ENCODE measurements around the gene PLXNA4.

The PLXNA4 gene

GRCh38 chr7:132309102-132309805 is 267.0 kb downstream of the PLXNA4 start:
- no peak for DNase-seq (ENCODE audit: low spot score)

- no peak for DNase-seq (ENCODE audit: low spot score)
These were observed 268.8 kb downstream of the PLXNA4 start for GRCh38 chr7:132307465-132307864.

GRCh38 chr7:132300599-132301277 is 275.5 kb downstream of the PLXNA4 start:
- no peak for DNase-seq (ENCODE audit: low spot score)

GRCh38 chr7:132298790-132299189 is 277.5 kb downstream of the PLXNA4 start:
- DNase-seq (ENCODE audit: low spot score), result no peak

DNA sequence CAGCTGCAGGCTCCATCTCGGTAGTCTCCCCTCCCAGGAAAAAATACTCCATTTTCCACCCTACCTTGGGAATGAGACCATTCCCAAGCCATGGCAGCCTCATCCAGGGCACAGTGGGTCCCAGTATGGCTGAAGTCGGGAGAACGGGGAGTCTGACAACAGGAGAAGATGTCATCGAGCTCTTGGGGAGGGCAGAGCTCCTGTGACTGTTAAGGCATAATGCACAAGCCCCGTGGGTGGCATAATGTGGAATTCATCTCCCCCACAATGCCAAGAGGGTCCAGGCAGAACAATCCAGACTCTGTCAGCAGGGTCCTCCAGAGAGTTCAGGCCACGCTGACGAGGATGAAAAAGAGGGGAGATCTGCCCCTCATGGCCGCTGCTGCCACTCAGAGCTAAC is 279.4 kb downstream of the PLXNA4 start:
- DNase-seq (ENCODE audit: low spot score), result no peak

DNA sequence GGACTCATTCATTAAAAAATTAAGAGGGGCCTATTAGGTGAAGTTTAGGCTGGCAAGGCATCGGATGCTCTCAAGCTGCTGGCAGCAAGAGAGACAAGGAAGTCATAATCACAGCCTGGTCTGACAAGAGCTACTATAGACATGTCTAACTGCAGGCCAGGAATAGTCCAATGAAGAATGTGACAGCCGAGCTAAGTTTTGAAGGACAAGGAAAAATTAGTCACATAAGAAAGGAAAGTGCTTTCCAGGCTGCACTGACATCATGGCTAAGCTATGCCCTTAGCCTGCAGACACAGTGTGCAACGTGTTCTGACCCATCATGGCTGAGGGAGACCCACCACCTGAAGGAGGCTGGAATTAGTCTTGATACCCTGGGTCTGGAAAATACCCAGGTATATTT is 281.1 kb downstream of the PLXNA4 start:
- DNase-seq (ENCODE audit: low spot score), result no peak

GRCh38 chr7:132292803-132293202 is 283.5 kb downstream of the PLXNA4 start:
- DNase-seq (ENCODE audit: low spot score), result no peak

DNA sequence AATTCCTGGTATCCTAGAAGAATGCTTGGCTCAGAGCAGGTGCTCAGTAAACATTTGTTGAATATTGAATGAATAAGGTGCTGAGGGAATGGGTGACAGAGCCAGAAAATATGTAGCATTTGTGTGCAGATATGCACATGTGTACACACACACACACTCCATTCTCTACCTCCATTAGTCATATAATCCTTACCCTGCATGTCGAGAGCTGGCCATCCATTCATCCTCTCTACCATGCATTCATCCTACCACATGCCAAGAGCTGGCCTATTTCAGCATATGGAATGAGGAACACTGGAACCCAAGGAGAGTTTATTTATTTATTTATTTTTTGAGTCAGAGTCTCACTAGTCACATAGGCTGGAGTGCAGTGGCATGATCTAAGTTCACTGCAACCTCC is 284.8 kb downstream of the PLXNA4 start:
- DNase-seq (ENCODE audit: low spot score), result no peak

- no peak for DNase-seq (ENCODE audit: low spot score)
These were observed 286.2 kb downstream of the PLXNA4 start for GRCh38 chr7:132290021-132290420.

DNA sequence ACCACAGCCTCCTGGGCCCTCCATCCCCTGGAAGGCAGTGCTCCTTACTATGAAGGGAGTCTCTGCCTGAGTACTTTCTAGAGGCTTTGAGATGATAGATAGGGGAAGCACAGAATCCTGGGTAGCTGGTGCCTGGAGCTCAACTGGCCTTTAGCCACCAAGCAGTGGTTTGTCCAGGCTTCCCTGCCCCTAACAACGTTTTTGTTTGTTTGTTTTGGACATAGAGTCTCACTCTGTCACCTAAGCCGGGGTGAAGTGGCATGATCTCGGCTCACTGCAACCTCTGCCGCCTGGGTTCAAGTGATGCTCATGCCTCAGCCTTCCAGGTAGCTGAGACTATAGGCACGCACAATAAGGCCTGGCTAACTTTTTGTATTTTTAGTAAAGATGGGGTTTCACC is 289.4 kb downstream of the PLXNA4 start:
- no peak for DNase-seq (ENCODE audit: low spot score)

DNA sequence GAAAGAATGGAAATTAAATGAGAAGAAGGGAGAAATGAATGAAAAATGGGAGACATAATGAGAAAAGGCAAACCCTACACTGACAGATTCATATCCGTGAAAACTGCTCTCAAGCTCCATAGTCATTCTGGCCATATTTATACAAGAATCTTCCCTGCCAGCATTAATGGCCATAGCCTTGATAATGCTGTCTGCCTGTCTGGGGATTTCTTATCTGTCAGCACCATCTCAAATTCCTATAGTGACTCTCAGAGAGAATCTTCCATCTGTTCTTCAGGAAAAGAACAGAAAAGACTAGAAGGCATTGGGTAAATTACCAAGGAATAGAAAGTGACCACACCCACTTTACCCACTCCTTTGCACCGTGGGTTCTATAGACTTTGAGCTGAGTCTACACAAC is 295.9 kb downstream of the PLXNA4 start:
- no peak for DNase-seq (ENCODE audit: low spot score)

GRCh38 chr7:132279718-132280117 is 296.6 kb downstream of the PLXNA4 start:
- no peak for DNase-seq (ENCODE audit: low spot score)

GRCh38 chr7:132276976-132277725 is 299.1 kb downstream of the PLXNA4 start:
- peak; percentile 5 for DNase-seq (ENCODE audit: low spot score)

- no peak for DNase-seq (ENCODE audit: low spot score)
These were observed 300.0 kb downstream of the PLXNA4 start for GRCh38 chr7:132276234-132276630.

GRCh38 chr7:132275416-132276233 is 300.6 kb downstream of the PLXNA4 start:
- no peak for DNase-seq (ENCODE audit: low spot score)

DNA sequence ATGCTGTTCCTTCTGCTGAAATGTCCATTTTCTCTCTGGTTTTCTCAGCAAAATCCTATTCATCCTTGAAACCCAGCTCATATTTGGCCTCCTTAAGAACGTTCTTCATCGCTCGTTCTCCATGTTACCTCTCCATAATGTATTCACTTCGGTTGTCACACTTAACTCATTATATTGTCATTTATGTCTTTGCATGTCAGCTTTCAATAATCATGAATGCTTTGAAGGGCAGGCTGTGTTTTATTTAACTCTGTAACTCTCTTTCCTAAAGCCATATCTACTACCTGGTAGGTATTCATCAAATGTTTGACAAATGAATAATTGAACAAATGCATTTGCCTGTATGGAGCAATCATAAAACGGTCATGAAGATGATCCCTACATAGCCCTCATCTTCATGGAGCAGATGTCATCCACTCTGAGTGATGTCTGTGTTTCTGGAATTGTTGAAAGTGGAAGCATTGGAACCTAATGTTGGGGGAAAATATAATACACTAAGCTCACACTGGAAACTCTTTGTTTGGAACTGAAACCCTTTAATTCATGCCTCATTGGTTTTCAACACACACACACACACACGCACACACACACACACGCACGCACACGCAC is 303.4 kb downstream of the PLXNA4 start:
- no peak for DNase-seq (ENCODE audit: low spot score)

- no peak for DNase-seq (ENCODE audit: low spot score)
These were observed 305.8 kb downstream of the PLXNA4 start for GRCh38 chr7:132270517-132270916.

GRCh38 chr7:132269718-132270117 is 306.6 kb downstream of the PLXNA4 start:
- DNase-seq (ENCODE audit: low spot score), result no peak

DNA sequence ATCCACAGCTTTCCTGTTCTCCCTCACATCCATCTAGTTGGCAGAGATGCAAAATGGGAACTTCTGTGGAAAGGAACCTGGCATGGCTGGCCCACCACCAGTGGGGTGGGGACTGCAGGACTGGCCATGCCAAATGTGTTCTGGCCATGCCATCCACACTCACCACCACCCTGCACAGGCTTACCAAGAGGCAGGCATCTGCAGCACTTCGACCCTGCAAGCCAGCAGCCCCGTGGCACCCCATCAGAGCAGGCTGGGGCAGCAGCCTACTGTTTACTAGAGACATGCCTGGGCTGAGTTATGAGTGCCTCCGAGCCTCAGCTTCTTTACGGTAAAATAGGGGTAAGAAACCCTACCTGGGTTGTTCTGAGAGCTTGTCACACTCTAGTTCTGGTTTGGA is 313.1 kb downstream of the PLXNA4 start:
- no peak for DNase-seq (ENCODE audit: low spot score)

DNA sequence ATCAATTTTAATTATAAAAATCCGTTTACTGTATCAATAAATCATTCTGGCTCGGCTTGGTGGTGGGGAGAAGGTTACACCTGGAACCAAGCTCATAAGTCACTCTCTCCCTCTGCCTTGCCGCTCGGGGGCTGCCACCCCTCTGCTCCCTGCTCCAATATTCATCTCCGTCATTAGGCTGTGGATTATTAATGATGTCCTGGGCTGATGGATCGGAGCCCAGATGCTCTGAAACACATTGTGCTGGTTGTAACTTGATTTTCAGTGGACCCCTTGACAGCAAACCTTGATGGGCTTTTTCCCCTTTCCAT is 314.2 kb downstream of the PLXNA4 start:
- no peak for DNase-seq (ENCODE audit: low spot score)

GRCh38 chr7:132261327-132262159 is 314.7 kb downstream of the PLXNA4 start:
- no peak for DNase-seq (ENCODE audit: low spot score)
